HL-60 (cell line): Measurements from ENCODE around the gene SMG6.

Experiments used
- DNase-seq, 2 experiments: peaks; one replicate each; pipeline ENCODE4 v3.0.0-alpha.2; 2010 to 2020; ENCODE audit warnings: low read depth in 1 of 2, low spot score in 1 of 2
- H3K27ac ChIP-seq: fragments of 250-450 bp; sonication (Bioruptor Pico); replicated peaks from 2 replicates; pipeline ENCODE4 v1.5.1; 2020; ENCODE audit warnings: mild to moderate bottlenecking, moderate library complexity
- H3K27me3 ChIP-seq: fragments of 250-450 bp; sonication (Bioruptor Pico); 2 replicates; pipeline ENCODE4 v1.5.1; 2021; ENCODE audit warnings: mild to moderate bottlenecking, moderate library complexity; ENCODE audit not compliant: insufficient read depth, poor library complexity, severe bottlenecking
- H3K4me3 ChIP-seq: replicated peaks from 2 replicates; pipeline ENCODE4 v1.5.1; 2011; ENCODE audit warnings: mild to moderate bottlenecking, control low read depth, low read length; ENCODE audit not compliant: insufficient read depth
- GABPA ChIP-seq: IDR thresholded peaks from 2 replicates; pipeline ENCODE4 v1.6.1; 2012; ENCODE audit warnings: low read depth
- POLR2AphosphoS5 ChIP-seq: IDR thresholded peaks from 2 replicates; pipeline ENCODE4 v1.6.1; 2012; ENCODE audit warnings: low read depth
- SPI1 ChIP-seq: IDR thresholded peaks from 2 replicates; pipeline ENCODE4 v1.6.1; 2012; ENCODE audit warnings: low read depth, mild to moderate bottlenecking, borderline replicate concordance
- TF ChIP-seq, protein P1 (sequence below): IDR thresholded peaks from one replicate; pipeline ENCODE4 v1.5.1; 2011; ENCODE audit warnings: low read length, control low read depth, inconsistent platforms; ENCODE audit not compliant: insufficient read depth
- TF ChIP-seq, protein P2 (sequence below): IDR thresholded peaks from 2 replicates; pipeline ENCODE4 v1.6.1; 2012; ENCODE audit warnings: low read depth; ENCODE audit not compliant: insufficient replicate concordance

SMG6 gene

DNA sequence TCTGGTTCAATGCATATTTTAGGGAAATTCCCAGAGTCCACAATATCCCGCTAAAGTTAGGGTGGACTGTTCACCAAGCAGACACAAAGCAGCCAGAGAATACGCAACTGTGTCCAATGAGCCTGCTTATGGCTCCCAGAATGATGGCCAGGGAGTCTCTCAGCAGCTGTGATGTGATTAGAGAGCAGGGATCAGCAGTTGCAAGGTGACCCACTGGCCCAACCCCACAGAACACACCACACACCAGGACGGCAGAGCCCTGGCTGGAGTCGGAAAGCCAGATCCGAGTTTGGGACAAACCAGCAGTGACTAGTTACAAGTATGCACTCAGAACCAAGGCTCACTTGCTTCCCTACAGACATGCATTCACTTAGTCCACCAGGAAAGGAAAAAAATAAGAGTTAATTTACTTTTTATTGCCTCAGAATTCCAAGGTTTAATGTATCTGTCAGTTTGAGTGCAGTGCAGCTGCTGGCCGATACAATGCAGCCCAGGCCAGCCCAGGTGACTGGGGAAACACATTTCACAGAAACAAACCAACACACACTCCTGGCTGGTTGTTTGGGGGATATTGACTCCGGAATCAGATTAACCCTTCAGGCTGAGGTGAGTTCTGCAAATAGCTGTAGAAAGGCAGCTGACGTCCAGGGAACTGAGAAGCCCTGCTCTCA, 127.0 kb downstream of the SMG6 start:
- no peak for DNase-seq
- H3K27ac ChIP-seq: no peak overlapping the region
- TF ChIP-seq, protein P1, sequence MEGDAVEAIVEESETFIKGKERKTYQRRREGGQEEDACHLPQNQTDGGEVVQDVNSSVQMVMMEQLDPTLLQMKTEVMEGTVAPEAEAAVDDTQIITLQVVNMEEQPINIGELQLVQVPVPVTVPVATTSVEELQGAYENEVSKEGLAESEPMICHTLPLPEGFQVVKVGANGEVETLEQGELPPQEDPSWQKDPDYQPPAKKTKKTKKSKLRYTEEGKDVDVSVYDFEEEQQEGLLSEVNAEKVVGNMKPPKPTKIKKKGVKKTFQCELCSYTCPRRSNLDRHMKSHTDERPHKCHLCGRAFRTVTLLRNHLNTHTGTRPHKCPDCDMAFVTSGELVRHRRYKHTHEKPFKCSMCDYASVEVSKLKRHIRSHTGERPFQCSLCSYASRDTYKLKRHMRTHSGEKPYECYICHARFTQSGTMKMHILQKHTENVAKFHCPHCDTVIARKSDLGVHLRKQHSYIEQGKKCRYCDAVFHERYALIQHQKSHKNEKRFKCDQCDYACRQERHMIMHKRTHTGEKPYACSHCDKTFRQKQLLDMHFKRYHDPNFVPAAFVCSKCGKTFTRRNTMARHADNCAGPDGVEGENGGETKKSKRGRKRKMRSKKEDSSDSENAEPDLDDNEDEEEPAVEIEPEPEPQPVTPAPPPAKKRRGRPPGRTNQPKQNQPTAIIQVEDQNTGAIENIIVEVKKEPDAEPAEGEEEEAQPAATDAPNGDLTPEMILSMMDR: no peak
- TF ChIP-seq SPI1: no peak
- TF ChIP-seq, protein P2, sequence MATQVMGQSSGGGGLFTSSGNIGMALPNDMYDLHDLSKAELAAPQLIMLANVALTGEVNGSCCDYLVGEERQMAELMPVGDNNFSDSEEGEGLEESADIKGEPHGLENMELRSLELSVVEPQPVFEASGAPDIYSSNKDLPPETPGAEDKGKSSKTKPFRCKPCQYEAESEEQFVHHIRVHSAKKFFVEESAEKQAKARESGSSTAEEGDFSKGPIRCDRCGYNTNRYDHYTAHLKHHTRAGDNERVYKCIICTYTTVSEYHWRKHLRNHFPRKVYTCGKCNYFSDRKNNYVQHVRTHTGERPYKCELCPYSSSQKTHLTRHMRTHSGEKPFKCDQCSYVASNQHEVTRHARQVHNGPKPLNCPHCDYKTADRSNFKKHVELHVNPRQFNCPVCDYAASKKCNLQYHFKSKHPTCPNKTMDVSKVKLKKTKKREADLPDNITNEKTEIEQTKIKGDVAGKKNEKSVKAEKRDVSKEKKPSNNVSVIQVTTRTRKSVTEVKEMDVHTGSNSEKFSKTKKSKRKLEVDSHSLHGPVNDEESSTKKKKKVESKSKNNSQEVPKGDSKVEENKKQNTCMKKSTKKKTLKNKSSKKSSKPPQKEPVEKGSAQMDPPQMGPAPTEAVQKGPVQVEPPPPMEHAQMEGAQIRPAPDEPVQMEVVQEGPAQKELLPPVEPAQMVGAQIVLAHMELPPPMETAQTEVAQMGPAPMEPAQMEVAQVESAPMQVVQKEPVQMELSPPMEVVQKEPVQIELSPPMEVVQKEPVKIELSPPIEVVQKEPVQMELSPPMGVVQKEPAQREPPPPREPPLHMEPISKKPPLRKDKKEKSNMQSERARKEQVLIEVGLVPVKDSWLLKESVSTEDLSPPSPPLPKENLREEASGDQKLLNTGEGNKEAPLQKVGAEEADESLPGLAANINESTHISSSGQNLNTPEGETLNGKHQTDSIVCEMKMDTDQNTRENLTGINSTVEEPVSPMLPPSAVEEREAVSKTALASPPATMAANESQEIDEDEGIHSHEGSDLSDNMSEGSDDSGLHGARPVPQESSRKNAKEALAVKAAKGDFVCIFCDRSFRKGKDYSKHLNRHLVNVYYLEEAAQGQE: no peak
- TF ChIP-seq GABPA: no peak
- no peak for TF ChIP-seq POLR2AphosphoS5
- no peak overlapping the region for H3K4me3 ChIP-seq
- H3K27me3 ChIP-seq: no peaks in the 10 kb centered on the region

GRCh38 chr17:2175294-2175628, 128.3 kb downstream of the SMG6 start:
- TF ChIP-seq, protein P1: no peak
- TF ChIP-seq GABPA (no peak), SPI1 (no peak), POLR2AphosphoS5 (no peak)
- TF ChIP-seq, protein P2: no peak
- Histone ChIP-seq H3K27ac (no peak overlapping the region), H3K27me3 (no peaks in the 10 kb centered on the region), H3K4me3 (no peak overlapping the region)
- DNase-seq: no peak

DNA sequence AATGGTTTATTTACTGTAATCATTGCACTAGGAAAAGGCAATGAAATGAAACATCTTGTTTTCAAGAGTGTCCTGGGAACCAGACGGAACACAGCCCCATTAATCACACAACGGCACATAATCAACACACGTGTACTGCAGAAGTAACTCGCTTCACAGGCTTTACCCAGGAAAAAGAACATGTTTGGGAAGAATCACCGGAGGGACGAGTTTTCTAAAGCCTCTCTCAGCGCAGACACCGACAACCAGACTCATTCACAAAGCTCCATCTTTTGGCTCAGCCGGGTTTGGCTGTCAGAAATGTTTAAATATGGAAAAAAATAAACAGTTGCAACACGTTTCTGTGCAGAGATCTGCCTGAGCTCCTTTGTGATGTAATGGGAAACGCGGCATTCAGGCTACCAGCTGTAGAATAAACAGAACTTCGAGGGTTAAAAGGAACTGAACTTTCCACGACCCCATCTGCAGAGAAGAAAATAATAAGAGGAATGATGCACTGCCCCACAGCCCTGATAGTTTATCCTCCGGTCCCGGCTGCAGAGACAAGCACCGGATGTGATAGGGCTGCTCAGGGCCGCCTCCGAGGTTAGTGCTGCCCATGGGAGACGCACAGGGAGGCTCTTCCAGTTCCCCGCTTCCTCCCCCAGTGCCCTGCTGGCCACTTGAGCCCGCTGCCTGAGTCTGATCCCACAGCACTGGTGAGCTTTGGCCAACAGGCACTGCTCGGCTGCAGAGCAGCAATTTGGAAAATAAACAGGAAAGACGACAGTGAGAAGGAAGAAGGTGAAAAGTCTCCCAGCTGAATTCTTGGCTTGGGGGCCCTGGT, 128.9 kb downstream of the SMG6 start:
- TF ChIP-seq GABPA: no peak
- TF ChIP-seq, protein P2: no peak
- H3K27ac ChIP-seq: no peak overlapping the region
- no peak for DNase-seq
- H3K4me3 ChIP-seq: no peak overlapping the region
- no peaks in the 10 kb centered on the region for H3K27me3 ChIP-seq
